GM18870 (cell line): ENCODE results near the gene ARHGAP11B.
"Not testable (repeated sequence)": the region's sequence is repeated elsewhere in the genome, so short reads cannot be mapped to it uniquely, and the experiment has no call there.

Experiments
- ATAC-seq: cut with Tn5 transposase; IDR thresholded peaks from one replicate; pipeline ENCODE4 v1.9.1; 2021; ENCODE audit warnings: moderate library complexity; ENCODE audit not compliant: unreplicated experiment

Gene ARHGAP11B

DNA sequence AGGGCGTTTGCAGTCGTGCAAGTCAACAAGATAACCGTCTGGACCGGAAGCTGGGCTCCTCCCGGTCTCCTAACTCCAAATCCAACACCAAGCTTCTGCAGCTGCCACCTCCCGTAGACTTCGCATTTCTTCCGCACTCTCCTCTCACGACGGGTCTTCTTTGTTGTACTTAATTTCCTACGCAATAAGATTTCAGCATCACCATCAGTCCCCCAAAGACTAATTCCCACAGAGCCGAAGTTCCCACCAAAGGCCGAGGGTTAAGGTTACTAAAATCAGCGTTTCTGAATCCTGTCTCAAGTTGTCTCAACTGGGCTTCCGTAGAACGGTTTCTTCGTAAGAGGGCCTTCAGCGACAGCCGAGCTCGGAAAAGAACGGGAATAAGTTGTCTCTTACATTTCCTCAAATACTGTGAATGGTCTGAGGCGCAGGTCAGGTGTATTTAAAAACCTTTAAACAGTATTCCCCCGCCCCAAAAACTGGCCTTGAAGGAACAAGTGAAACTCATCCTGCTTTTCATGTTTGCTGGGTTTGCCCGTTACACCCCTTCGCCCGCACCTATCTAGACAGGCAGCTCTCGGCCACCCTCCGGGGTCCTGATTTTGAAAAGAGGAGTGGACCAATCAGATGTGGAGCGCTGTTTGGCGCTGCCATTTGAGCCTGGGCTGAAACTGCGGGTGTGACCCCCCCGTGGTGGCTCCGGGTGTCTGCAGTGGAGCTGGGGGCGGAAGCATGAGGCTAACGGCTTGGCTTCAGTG lies at the start of gene ARHGAP11B:
Gene ARHGAP11B (plus strand): TSS at position 693 of the 758 bp plus-strand sequence.
- peak; percentile 90 for ATAC-seq

DNA sequence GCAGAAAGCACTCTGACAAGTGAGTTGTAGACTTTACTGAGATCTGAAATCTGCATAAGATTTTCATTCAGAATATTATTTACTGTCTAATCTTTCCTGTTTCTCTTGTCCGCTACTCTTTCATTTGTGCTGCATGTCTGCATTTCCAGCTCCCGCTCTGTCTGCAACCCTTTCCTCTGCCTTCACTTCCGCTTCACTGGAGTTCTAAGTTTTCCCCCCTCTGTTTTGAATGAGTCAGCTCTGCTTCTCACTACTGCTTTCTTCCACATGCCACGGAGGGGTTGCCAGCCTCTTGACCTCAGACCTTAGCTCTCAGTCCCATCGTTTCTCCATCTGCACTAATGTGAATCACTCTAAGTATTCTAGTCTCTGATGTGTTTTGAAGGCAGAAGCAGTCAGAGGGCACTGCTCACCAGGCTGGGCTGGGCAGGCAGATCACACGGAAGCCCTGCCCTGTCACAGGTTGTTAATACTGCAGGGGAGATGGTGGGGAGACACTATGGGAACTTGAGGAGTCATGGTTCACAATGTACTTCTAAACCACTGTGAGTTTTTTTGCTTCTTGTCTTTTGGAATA lies 46.4 kb upstream of the ARHGAP11B start:
- not testable (repeated sequence) for ATAC-seq

DNA sequence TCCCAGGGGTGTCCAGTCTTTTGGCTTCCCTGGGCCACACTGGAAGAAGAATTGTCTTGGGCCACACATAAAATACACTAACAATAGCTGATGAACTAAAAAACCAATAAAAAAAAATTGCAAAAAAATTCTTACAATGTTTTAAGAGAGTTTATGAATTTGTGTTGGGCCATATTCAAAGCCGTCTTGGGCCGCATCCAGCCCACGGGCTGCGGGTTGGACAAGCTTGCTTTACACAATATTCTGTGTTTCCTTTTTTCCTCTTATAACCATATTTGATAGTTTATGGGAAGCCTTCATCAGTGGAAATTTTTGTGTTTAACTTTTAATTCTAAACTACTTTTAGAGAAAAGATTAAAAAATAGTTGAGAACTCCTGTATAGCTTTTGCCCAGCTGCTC lies 45.2 kb upstream of the ARHGAP11B start:
- not testable (repeated sequence) for ATAC-seq

DNA sequence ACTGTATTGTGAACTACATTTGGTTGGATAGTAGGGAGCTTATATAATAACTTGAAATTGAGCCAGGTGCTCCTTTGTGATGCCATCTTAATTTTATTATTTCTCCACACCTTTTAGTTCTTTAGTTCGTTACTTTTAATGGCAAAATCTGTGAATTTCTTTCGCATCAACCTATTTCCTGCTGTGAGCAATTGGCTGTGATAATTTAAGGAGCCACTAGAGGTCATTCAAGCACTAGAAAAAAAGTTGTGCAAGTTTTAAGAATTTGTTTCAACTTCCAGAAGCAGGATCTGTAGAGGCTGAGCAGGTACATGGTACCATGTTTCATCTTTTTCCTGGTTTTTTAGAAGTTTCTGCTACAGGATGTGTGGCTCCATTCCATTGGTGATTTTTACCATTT lies 27.0 kb upstream of the ARHGAP11B start:
- not testable (repeated sequence) for ATAC-seq

DNA sequence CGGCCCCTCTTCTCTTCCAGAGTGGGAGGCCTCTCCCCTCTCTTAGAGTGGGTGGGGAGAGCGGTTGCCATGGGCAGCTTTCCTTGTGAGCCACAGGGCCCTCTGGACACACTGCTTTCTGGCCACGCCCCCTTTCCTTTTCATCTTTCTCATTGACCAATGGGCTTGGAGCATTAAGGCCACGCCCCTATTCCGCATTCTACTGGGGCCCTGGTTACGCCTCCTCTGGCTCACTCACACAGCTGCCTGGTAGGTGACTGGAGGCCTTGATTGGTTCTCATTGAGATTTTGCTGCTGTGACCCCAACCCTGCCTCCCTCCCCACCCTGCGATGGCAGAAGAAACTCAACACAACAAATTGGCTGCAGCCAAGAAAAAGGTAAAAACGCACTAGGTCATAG lies 22.1 kb upstream of the ARHGAP11B start, which contains the start of gene GOLGA8H:
Gene GOLGA8H (plus strand): TSS at position 233 of the 400 bp plus-strand sequence. CDS start 98 bp downstream, at position 331.
- ATAC-seq: not testable (repeated sequence)

DNA sequence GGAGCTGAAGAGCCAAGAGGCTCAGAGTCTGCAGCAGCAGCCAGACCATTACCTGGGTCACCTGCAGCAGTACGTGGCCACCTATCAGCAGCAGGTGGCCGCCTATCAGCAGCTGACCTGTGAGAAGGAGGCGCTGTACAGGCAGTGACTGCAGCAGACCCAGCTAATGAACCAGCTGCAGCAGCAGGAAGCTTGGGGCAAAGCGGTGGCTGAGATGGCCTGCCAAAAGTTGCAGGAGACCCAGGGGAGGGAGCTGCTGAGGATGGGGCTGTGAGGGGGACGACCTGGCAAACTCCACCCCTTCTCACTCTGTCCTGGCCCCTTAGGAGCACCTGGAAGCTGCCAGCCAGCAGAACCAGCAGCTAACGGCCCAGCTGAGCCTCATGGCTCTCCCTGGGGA lies 13.7 kb upstream of the ARHGAP11B start:
- not testable (repeated sequence) for ATAC-seq

DNA sequence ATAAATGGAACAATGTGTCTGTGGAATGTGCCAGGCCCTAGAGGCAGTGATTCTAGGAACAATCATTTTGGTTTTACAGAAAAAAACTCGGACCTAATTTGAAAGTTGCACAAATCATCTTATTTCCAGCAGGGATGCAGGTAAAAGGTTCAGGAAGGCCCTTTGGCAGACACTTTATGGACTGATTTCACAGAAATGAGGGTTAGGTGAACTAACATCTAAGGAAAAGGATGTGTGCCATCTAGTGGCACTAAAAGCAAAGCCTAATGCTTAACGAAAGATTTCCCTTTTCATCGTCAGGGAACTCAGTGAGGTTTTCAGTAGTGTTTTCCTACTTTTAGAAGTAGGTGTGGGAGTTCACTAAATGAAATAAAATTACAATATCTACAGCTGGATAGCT lies 4.6 kb upstream of the ARHGAP11B start:
- ATAC-seq: not testable (repeated sequence)

DNA sequence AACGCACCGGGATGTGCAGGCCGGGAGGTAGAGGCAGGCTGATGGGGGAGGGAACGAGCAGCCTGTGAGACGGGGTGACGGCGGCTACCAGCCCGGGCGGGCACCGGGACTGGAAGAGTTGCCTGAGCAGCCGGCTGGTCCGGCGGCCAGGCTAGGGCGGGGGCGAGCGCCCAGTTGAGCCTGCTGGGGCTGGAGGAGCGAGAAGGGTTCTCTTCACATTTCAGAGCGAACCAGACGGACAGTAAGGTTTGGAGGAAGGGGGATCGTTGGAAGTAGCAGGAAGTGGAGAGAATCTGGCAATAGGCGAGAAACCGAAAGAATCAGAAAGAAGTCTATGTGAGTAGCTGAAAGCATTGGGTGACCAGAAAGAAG lies 252 bp downstream of the ARHGAP11B start:
- peak; percentile 29 for ATAC-seq

DNA sequence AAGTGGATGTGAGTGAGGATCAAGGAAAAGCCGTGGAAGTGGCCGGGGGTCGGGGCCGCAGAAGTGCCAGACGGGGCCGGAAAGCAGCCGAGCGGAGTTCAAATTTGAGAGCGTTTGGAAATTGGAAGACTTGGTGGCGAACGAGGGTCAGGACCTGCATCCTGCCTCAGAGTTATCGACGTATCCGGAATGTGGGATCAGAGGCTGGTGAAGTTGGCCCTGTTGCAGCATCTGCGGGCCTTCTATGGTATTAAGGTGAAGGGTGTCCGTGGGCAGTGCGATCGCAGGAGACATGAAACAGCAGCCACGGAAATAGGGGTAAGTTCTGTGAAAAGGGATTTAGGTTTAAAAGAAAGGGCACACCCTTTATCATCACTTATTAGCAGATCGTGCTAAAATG lies 704 bp downstream of the ARHGAP11B start:
- ATAC-seq: not testable (repeated sequence)

DNA sequence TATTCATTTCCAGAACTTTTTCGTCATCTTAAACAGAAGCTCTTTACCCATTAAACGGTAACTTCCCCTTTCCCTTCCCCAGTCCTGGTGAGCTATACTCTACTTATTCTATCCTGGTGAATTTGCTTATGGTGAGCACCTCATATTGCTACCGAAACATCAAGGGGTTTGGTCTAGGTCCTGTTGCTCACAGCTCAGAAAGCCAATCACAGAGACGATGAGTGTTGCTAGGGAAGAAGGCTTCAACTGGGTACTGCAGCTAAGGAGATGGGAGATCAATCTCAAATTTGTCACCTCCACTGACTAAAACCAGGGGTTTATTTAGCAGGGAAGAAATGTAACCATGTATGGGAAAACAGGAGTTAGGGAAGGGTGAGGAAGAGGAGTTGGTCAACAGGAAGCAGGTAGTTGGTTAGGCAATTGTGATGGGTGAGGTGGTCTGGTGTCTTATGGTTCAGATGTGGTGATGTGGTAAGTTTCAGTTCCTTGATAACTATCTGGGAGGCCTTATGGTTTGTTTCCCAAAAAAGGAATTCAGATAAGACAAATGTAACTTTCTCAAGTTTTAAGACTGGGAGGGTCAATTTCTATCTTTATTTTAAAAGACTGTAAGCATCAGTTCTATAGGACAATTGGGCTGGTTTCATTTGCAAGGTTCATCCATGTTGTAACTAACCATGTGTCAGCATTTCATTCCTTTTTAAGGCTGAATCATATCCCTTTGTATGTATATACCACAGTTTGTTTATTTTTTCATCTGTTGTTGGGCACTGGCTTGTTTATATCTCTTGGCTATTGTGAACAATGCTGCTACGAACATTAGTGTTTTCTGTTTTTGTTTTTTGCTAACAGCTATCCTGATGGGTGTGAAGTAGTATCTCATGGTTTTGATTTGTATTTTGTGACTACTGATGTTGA lies 24.3 kb downstream of the ARHGAP11B start:
- peak; percentile 99 for ATAC-seq

DNA sequence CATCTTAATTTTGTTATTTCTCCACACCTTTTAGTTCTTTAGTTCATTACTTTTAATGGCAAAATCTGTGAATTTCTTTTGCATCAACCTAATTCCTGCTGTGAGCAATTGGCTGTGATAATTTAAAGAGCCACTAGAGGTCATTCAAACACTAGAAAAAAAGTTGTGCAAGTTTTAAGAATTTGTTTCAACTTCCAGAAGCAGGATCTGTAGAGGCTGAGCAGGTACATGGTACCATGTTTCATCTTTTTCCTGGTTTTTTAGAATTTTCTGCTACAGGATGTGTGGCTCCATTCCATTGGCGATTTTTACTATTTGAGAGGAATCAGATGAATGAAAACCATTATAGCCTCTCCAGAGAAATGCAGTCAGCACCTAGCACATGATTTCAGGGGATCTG lies 35.2 kb downstream of the ARHGAP11B start:
- not testable (repeated sequence) for ATAC-seq

DNA sequence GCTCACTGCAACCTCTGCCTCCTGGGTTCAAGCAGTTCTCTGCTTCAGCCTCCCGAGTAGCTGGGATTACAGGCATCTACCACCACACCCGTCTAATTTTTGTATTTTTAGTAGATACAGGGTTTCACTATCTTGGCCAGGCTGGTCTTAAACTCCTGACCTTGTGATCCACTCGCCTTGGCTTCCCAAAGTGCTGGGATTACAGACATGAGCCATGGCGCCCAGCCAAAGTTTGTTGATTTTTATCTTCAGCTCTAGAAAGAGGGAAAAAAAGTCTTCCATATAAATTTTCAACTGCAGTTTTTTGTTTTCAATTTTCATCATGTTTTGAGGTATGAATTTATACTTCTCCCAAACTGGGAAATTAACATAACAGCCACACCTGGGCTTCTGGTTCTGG lies 43.7 kb downstream of the ARHGAP11B start:
- not testable (repeated sequence) for ATAC-seq

DNA sequence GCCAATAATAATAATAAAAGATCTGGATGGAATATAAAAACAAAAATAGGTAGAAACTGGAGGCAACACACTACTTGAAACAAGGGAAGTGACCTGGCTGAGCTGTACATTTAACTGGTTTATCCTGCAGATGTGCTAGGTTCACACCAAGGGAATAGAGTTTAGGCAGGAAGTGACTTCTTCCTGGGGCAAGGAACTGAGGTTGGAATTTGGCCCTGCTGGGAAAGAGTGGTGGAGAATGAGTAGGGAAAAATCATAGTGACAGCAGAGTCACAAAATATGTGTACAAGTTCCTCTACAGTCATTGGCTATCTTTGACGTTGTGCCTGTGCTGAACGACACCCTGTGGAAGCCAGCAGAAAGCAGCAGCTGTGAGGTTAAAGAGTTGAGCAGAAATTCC lies 44.1 kb downstream of the ARHGAP11B start:
- no peak for ATAC-seq

DNA sequence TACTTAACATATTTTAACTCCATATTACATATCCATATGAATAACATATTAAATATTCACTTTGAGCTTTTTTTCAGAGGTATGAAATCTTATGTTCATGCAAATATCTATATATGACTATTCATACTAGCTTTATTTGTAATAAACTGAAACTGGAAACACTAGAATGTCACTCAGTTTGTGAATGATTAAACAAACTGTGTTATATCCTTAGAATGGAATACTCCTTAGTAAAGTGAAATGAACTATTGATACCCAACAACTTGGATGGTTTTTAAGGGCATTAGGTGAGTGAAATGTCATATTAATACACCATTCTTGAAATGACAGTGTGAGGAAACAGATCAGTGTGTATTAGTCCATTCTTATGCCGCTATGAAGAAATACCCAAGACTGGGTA lies 45.4 kb downstream of the ARHGAP11B start:
- no peak for ATAC-seq

DNA sequence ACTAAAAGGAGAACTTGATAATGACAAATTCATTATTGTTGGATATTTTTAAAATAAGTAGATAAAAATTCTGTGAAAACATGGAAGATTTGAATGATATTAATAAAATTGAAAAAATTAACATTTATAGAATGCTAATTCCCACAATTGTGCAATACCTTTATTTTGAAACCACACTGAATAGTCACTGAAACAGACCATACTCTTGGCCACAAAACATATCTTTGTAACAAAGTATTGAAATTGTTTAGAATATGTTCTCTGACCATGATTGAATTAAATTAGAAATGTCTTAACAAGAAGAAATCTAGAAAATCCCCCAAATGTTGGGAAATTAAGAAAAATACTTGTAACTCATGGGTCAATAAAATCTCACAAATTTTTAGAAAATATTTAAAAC lies 49.2 kb downstream of the ARHGAP11B start:
- no peak for ATAC-seq

DNA sequence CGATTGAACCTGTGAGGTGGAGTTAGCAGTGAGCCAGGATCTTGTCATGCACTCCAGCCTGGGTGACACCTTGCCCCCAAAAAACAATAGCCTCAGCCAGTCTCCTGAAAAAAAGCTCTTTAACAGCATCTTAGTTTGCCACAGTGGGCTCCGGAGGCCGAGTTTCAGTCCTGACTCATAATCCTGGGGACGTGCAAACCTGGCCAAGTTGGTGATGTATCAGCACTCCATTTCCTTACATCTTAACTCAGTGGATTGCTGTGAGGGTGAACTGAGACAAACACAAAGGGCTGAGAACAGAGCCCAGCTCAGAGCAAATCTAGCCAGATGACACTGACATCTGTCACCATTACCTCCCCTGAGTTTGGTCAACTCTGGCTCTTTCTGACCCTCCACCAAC lies 50.0 kb downstream of the ARHGAP11B start:
- ATAC-seq: not testable (repeated sequence)

DNA sequence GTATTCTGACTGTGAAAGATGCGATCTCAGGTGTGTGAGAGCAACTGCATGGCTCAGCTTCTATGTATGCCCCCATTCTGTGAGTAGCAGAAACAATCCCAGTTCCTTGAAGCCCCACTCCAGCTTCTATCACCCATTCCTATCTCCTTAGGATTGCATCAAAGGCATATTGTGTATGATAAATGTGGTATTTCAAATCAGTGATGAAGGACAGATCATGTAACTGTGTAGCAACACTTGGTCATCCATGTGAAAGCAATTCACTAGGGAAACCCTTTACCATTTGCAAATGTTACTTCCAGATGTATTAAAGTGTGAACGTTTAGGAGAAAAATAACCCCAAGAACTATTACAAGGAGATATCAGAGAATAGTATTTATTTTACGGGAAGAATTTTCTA lies 55.1 kb downstream of the ARHGAP11B start:
- not testable (repeated sequence) for ATAC-seq

DNA sequence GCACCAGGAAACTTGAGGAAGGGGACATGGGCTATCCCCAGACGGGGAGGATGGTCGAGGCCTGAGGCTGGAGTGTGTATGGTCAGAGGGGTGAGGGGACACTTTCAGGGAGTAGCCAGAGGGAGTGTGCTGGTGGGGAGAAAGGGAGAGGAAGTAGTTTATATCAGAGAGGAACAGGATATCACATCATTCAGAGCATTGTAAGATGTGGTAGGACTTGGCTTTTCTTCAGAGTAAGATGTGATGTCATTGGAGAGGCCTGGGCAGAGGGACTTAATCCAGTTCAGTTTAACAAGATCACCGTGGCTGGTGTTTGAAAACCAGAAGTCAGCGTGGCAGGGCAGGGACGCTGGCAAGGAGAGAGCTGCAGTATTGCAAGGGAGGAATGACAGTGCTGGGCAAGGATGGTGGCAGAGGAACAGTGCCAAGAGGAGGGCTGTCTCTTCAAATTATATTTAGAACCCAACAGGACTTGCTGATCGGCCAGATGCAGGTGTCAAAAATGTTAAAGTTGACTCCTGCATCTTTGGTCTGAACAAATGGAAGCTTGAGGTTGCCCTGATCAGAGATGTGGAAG lies 59.9 kb downstream of the ARHGAP11B start:
- ATAC-seq: not testable (repeated sequence)

DNA sequence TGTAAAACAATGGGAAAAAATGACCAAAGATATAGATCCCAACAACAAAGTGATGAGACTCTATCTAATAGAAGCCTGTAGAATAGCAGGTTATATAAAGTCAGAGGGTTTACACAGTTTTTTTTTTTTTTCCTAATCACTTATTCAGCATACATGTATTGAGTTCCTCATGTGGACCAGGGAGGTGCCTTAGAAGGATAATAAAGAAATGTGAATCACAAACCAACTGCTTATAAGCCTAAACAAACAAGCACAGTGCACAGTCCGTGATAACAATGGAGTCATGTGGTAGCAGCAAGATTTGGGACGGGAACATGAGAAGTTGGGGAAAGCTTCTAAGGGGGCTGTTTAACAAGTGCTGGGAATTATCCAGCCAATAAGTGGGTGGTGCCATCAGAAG lies 60.7 kb downstream of the ARHGAP11B start:
- not testable (repeated sequence) for ATAC-seq
